SKM-1 (cell line): Measurements from ENCODE around the gene MYLK.

Experiments used
- DNase-seq: peaks from one replicate; lab custom pipeline; 2025; ENCODE audit not compliant: unreplicated experiment; lab: John Stamatoyannopoulos, UW

MYLK gene

DNA sequence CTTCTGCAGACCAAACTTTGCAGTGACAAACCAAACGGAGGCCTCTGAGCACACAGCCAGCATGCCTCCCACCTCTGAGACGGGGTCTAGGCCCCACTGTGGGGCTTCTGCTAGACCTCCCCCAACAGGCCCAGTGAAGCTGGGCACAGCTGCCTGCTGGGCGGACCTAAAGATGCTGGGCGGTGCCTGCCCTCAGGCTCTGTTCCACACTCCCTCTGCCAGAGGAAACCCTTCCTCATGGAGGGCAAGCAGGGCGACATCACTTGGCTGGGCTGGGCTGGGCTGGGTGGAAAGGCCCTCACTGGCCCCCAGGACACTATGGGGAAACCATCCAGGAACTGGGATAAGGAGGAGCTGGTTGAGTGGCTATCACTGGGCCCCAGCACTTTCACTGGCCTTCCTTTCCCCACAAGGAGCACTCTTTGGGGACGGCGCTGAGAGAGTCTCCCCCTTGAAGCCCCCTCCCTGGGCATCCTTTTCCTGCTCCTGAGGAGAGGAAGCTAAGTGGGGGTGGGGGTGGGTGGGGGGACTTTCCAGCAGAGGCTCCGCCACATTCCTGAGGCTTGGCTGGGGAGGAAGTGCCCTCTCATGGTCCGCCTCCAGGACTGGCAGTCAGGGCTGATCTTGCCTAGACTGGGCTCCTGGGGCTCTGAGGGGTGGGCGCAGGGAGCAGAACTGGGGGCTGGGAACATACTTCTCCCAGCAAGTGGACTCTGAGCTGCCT, 201.2 kb downstream of the MYLK start:
- DNase-seq: no peak

DNA sequence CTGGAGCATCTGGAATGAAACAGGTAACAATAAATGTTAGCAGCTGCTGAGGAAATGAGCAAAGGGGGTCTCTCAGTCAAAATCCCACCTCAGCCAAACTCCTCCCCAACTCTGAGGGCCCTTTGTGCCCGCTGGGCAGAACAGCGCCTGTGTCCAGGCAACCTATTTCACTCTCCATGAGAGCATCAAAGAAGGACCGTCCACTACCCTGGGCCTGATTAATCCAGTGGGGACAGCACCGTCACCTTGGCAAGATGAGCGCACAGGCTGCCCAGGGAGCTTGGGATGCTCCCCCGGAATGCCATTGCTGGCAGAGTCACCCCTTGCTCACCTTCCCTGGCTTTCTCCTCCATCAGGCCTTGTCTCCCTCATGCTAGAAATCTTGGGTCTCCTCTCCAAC, 201.8 kb downstream of the MYLK start:
- no peak for DNase-seq

DNA sequence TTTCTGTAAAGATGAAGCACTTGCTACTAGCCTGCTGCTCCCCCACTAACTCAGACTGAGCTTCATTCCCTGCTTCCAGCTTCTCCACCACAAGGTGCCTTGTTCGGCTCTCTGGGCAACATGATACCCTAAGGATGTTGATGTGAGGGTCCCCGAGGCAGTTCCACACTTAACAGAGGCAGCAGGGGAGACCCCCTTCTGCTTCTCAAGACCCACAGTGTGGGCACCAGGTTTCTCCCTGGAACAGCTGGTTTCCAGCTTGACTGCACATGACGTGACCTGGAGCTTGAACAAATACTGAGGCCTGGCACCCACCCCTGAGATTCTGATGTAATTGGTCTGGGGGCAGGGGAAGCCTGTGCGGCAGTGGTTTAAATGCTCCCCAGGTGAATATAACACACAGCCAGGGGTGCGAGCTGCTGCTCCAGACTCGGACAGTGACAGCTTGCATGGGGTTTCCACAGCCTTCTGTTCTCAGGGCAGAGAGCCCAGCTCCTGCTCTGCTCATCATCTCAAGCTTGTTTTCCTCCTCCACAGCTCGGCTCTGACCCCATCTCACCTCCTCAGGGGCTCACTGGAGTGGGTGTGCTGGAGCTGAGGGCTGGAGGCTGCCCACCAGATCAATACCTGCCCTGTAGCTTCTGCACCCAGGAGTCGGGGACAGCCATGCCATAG, 204.3 kb downstream of the MYLK start:
- DNase-seq: no peak

DNA sequence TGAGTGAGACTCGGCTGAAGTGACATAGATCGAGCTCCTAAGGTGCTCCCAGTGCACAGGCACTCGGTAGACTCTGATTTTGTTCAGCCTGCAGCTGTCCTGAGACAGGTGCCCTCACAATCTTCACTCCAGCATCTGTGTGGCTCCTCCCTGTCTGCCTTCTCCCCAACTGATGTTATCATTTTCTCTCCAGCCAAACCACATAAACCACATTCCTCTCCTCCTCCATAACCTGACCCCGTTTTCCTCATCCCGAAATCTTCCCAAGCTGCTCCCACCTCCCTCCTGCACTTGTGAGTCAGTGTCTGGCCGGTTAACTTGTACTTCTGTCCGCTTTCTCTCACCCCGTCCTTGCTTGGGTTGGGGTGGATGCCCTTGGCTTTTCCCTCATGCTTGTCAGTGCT, 206.0 kb downstream of the MYLK start:
- no peak for DNase-seq

DNA sequence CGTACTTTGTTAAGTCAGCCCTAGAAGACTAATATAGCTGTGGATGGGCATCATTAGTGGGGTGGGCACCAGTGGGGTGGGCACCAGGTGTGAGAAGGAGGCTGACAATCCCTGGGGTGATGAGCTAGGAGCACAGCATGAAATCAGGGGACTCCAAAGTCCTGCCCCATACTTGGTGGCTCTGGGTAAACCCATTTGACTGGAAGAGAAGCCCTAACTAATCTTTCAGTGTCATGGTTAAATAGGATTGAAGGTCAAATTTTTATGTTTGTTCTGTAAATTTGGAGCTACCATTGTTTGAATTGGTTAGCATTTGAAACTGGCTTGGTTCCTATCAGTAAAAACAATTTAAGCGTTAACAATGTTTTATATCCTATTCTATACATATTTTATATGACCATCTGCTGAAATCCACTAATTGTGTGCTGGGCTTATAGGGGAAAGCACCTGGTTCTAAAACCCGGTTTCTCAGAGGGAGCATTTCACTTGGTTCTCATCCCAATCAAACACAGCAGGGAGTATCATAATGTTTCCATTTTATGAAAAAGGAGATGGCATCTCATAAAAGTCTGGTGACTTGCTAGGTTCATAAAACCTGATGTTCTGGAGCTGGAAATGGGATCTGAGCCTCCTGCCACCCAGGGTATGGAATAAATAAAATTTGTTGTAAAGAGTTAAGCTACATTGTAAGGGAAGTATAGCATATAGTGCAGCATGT, 211.5 kb downstream of the MYLK start:
- DNase-seq: no peak

DNA sequence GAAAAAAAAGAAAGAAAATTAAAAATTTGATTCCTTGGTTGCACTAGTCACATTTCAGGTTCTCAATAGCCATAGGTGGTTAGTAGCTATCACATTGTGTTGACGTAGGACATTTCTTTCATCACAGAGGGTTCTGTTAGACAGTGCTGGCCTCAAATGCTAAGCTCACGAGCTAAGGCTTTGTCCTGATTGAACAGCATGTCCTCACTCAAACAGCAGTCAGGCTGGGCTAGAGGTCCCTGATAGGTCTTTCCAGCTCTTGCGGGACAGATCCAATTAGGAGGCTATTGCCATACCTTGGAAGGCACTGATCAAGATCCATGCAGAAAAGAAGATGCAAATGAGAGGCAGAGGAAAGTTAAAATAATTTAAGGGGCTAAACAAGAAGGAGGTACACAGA, 213.4 kb downstream of the MYLK start:
- DNase-seq: no peak

DNA sequence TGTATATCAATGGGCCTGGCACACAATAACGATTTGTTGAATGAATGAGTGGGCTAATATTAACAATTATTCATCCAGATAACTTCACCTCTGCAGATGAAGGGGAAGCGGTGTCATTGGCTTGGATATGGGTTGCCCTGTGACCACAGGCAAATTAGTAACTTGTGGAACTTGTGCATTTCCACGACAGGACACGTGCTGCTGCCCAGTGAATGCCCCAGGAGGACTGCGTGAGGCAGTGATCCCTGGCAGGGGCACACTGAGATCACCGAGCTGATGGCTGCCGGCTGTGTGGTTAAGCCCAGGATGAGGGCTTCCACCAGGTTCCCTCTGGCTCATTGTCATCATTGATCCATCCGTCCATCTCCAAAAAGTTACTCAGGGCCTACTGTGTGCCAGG, 215.2 kb downstream of the MYLK start:
- DNase-seq: no peak

DNA sequence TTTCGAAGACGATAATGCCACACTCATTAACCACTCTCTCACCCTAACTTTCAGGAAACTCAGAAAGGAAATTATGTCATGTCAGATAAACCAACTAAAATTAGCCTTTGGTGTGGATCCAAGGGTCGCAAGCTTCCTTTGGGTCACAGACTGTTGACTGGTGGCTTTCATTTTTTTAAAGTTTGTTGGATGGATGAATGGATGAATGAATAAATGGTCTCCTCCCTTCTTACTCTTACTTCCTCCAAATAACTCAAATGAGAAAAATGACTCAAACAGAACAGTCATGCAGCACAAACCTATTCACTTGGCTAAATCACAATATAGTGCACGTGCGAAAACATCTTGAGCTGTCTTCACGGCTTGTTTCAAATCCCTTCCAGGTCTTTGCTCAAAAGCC, 216.3 kb downstream of the MYLK start:
- DNase-seq: no peak

DNA sequence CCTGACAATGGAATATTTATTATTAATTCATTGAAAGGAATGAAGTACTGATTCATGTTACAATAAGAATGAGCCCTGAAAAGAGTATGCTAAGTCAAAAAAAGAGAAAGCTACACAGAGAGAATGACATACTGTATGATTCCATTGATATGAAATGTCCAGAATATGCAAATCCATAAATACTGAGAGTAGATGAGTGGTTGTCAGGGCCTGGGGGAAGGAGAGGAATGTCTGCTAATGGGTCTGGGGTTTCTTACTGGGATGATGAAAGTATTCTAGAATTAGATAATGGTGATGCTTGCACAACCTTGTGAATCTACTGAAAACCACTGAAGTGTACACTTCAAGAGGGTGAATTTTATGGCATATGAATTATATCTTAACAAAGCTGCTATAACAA, 219.4 kb downstream of the MYLK start:
- no peak for DNase-seq

DNA sequence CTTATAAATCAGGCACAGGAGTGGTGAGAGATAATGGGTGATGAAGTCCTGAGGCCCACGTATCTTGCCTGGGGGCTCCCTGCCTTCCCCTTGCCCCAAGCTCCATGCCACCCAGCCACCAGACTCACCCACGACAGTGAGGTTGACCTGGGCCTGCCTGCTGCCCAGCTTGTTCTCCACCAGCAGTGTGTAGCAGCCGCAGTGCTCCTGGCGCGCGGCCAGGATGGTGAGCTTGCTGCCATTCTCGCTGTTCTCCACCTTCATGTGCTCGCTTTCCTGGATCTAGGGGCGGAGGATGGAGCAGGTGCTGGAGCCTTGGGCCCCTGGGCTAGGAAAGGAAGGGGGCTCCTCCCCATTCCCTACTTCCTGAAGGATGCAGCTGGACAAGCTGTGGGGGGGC, 220.2 kb downstream of the MYLK start:
- no peak for DNase-seq

DNA sequence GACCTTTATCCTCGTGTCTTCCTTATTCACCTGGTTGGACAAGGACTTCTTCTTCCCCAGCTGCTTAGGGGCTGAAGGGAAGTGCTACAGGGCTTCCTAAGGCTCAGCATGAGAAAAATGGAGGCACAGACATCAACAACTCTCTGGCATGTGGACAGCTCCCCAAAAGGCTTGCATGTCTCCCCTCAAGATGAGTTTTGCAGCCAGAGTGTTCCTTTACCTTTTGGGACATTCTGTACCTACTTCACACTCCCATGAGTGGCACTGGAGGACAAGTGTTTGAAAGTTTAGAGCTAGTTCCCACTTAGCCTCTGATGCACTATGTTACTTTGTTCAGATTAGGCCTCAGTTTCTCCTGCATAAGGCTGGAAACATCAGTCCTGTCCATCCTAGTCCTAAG, 222.2 kb downstream of the MYLK start:
- no peak for DNase-seq

DNA sequence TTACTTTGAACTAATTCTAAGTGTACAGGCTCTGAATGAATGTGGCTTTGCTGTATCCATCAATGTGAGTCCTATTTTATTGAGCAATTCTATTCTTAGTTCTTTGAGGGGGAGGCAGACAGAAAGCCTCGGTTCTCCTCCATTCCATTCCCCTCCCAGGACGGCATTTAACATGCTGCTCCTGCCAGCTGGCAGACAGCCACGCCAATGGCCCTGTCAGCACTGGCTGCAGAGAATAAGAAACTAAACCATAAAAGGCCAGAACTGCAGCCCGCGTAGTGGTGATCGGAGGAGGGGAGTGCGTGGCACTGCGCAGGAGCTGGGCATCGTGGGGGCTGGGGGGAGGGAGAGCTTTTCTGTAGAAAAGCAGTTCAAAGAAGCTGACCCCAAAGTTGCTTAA, 223.2 kb downstream of the MYLK start:
- DNase-seq: no peak

DNA sequence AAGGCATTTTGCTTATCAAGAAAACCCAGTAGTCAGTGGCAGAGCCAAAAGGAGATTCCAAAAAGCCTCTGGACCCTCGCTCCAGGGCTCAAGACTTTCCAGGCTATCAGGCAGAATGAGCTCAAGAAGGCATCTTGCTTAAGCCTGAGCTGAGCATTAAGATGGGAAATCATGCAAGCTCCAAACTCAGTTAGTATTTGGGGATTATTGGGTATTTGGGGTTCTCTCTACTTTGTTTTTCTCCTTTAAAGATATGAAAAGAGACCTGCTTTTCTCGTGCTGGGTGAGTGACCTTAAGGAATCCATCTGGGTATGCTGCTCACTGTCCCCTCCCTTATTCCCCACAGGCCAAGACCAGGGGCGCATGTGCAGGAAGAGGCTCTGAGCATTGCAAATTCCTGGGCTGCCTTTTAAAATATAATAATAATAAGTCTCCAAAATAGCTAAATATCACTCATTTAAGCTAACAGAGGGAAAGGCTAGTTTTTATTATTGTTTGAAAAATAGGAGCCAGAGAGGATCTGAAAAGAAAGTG, 223.9 kb downstream of the MYLK start:
- no peak for DNase-seq

DNA sequence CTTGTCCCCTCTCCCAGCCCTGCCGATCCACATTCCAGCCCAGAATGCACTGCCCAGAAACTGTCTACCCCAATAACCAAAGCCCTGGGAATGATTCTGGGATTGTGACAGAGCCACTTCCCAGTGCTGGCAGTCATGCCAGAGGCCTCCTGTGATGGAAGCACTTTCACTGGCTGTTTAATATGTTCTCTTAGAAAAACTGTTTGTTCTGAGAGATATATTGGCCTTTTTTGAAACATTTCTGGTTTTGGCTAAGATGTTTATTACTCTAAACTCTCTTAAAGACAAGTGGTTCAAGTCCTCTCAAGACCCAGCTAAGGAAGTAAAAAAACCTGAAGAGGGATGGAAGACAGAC, 225.3 kb downstream of the MYLK start:
- no peak for DNase-seq

DNA sequence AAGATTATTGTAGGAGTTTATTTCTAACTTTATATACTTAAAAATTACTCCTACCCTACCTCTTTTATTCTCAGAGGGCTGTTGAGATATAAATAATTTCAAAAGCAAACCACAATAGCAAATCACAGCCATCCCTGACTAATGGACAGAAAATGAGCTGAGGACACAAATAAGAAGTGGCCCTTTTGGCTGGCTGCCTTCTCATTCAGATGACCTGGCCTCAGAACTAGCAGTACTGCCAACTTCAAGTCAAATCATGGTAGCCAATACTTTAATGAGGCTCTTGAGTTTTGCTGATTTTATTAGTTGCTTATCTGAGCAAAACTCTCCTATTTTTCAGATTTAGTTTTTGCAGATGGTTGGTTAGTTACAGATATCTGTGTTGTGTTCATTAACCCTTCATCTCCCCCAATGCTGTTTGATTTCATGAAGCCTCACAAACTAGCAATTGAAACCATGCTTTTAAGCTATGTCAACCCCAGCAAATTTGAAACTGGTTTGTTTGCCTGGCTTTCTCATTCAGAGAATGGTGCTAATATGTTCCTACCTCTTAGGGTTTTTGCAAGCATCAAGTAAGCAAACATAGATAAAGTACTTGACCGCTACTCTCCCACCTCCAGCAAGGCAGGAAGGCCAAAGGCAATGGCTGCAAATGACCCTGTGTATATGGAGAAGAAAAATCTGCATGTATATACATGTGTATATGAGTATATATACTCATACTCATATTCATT, 225.8 kb downstream of the MYLK start:
- DNase-seq: no peak

DNA sequence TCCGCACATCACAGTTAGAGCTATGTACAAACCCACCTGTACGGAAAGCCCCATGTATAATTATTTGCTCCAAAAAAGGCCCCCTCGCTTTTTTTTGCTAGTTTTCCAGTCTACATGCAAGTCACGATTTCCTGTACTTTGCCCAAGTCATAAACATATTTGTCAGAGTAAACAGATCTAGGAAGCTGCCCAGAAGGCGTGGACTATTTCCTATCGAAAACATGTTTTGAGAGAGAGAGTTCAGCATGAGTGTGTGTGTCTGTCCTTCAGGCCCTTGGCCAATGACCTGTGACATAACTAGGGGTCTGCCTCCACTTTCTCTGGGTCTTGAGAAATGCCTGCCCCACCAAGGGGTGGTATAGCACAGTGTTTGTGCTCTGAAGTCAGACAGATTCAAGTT, 226.6 kb downstream of the MYLK start:
- no peak for DNase-seq

DNA sequence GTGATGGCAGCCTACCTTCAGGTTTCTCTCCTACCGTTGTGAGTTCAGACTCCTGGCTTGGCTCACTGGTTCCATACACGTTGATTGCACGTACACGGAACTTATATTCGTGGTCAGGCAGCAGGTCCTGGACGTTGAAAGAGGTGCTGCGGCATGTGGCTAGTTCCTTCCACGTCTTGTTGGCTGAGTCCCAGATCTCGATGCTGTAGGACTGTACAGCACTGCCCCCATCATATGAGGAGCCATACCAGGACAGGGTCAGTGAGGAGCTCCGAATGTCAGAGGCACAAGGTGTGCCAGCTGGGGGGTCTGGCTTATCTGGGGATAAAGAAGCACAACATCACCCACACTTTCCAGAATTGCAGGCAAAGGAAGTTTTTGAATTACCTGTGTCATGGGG, 227.0 kb downstream of the MYLK start:
- no peak for DNase-seq

DNA sequence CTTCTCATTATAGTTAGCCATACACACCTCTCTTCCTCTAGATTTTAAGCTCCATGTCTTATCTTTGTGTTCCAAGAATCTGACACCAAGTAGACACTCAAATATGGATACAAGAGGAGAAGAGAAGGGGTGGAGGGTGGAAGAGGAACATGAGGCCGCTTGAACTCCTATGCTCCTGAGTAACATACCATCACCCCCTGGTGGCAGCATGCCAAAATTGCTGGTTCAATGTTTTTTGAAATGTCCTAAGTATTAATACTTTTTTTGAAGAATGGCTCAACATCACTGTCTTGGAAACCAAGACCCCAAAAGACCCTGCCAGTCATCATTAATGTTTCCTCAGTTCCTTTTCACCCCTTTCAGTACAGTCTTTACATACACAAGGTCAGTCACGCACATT, 227.4 kb downstream of the MYLK start:
- peak; percentile 18 for DNase-seq

DNA sequence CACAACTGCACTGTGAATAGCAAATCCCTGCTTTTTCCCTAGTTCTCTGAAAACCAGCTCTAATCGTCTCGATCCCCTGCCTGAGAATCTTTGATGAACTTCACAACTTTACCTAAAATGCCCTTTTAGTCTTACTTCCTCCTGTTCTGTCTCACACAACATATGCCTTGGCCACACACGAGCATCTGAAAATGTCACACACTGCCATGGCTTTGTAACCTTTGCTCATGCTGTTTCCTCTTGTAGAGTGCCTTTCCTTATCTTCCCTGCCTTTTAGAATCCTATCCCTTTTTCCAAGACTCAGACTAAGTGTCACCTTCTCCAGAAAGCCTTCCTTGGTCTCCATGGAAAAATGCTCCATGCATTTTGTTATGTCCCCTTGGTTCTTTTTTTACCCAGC, 227.9 kb downstream of the MYLK start:
- DNase-seq: peak; percentile 19

DNA sequence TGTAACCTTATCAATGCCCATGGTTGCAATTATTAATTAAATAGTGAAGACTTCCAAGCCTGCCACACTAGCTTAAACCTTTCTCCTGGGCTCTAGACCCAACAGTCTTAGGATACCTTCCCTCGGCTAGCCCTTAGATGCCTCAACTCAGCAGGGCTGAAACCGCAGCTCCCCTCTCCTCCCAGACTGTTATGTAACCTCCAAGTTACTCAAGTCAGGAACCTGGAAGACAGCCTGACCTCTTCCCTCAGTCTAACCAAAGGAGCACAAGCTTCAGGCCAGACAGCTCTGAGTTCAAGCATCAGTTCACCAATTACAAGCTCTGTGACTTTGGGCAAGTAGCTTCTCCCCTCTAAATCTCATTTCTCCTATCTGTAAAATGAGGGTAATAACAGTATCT, 228.7 kb downstream of the MYLK start:
- peak; percentile 69 for DNase-seq

DNA sequence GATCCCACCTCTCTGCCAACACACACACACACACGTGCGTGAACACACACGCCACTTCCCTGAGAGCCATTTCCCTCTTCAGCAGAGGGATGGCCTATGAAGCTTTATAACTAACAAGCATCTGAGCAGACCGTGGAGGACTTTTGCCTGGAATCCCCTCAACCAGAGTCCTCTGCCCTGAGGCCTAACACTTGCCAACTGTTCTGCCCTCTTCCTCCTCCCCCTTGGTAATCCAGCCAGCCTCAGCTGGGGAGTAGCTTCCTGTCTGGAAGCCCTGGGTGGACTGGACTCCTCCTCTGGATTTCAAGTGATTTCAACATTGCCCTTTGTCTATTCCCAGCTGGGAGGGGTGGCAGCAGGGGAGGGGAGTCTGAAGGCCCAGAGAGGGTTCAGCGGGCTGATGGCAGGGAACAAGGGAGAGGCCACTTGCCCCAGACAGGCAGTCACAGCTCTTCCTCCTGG, 230.9 kb downstream of the MYLK start:
- no peak for DNase-seq
